Globus pallidus (tissue), 1 donor: Measurements from ENCODE around the gene DDN.

ENCODE experiments used
- DNase-seq: peaks from one replicate; pipeline ENCODE4 v3.0.0-alpha.2; 2015; ENCODE audit warnings: low spot score

The DDN gene

GRCh38 chr12:49031573-49032161 is 32.5 kb upstream of the DDN start:
- DNase-seq: no peak

GRCh38 chr12:49030714-49031572 is 31.8 kb upstream of the DDN start:
- no peak for DNase-seq

- no peak for DNase-seq
Observed at GRCh38 chr12:49030119-49030518, 30.9 kb upstream of the DDN start.

- DNase-seq: no peak
Observed at GRCh38 chr12:49028666-49029275, 29.6 kb upstream of the DDN start.

- DNase-seq: no peak
Observed at GRCh38 chr12:49027846-49028555, 28.8 kb upstream of the DDN start.

GRCh38 chr12:49026678-49027480 is 27.7 kb upstream of the DDN start:
- DNase-seq: no peak

GRCh38 chr12:49026101-49026500 is 26.9 kb upstream of the DDN start:
- DNase-seq: no peak

GRCh38 chr12:49025463-49025862 is 26.3 kb upstream of the DDN start:
- DNase-seq: no peak

- DNase-seq: no peak
Observed at GRCh38 chr12:49024543-49024942, 25.4 kb upstream of the DDN start.

- no peak for DNase-seq
Observed at GRCh38 chr12:49023812-49024211, 24.6 kb upstream of the DDN start.

- DNase-seq: no peak
Observed at GRCh38 chr12:49022558-49023178, 23.5 kb upstream of the DDN start.

GRCh38 chr12:49021292-49021915 is 22.2 kb upstream of the DDN start:
- no peak for DNase-seq

- DNase-seq: no peak
Observed at GRCh38 chr12:49020441-49020840, 21.3 kb upstream of the DDN start.

- no peak for DNase-seq
Observed at GRCh38 chr12:49019443-49020324, 20.5 kb upstream of the DDN start.

- no peak for DNase-seq
Observed at GRCh38 chr12:49019120-49019430, 19.9 kb upstream of the DDN start.

GRCh38 chr12:49018261-49019119 is 19.3 kb upstream of the DDN start, which contains the start of gene PRKAG1:
Gene PRKAG1, minus strand, starts transcription at chr12:49018776. Its CDS starts 36 bp downstream, at chr12:49018740.
- peak; percentile 94 for DNase-seq

- no peak for DNase-seq
Observed at GRCh38 chr12:49017891-49018260, 18.7 kb upstream of the DDN start.

GRCh38 chr12:49015196-49015595 is 16.0 kb upstream of the DDN start:
- DNase-seq: no peak

GRCh38 chr12:49014547-49014946 is 15.4 kb upstream of the DDN start:
- DNase-seq: no peak
